Neutrophil (primary cell): Measurements from ENCODE around the gene MEGF9.
A peak's percentile ranks its signal among the peaks of the same experiment; 100 is the strongest.

ENCODE experiments used
- H3K27ac ChIP-seq: fragments of 200-600 bp; sonication (generic); 2 replicates; pipeline ENCODE4 v1.5.1; 2016; ENCODE audit warnings: mild to moderate bottlenecking, moderate library complexity
- H3K27me3 ChIP-seq: fragments of 200-600 bp; sonication (generic); 2 replicates; pipeline ENCODE4 v1.6.0; 2016; ENCODE audit warnings: mild to moderate bottlenecking
- H3K36me3 ChIP-seq: fragments of 200-600 bp; sonication (generic); 2 replicates; pipeline ENCODE4 v1.5.1; 2017
- H3K4me1 ChIP-seq, 2 experiments: fragments of 200-600 bp in 1 of 2; sonication (generic) in 1 of 2; 1 replicate in 1 of 2; 2 replicates in 1 of 2; pipeline versions ENCODE4 v1.5.1 to v1.6.1; 2013 to 2016; ENCODE audit warnings: low read depth in 1 of 2, low read length in 1 of 2, mild to moderate bottlenecking in 1 of 2, moderate library complexity in 1 of 2; ENCODE audit not compliant: control insufficient read depth in 1 of 2, insufficient read depth in 1 of 2
- H3K4me3 ChIP-seq, 2 experiments: fragments of 200-600 bp in 1 of 2; sonication (generic) in 1 of 2; 1 replicate in 1 of 2; 2 replicates in 1 of 2; pipeline ENCODE4 v1.5.1; 2013 to 2016; ENCODE audit warnings: low read depth in 1 of 2, low read length in 1 of 2, mild to moderate bottlenecking in 1 of 2, moderate library complexity in 1 of 2
- H3K9me3 ChIP-seq: fragments of 200-600 bp; sonication (generic); 2 replicates; pipeline ENCODE4 v1.5.1; 2016
- CTCF ChIP-seq: fragments of 200-600 bp; sonication (generic); IDR thresholded peaks from 2 replicates; pipeline ENCODE4 v1.5.1; 2016; ENCODE audit warnings: antibody characterized with exemption

Gene MEGF9

GRCh38 chr9:120720404-120720803 is 6.1 kb upstream of the MEGF9 start:
- no peaks in the 10 kb centered on the region for H3K27me3 ChIP-seq
- H3K4me3 ChIP-seq, result no peak overlapping the region
- no peaks in the 10 kb centered on the region for H3K9me3 ChIP-seq
- no peak overlapping the region for H3K27ac ChIP-seq
- peaks cover 14 to 21% of the 10 kb centered on the region in 2 experiments for H3K4me1 ChIP-seq
- no peaks in the 10 kb centered on the region for H3K36me3 ChIP-seq
- TF ChIP-seq CTCF, result no peak

- Histone ChIP-seq H3K27ac (no peak overlapping the region), H3K27me3 (no peaks in the 10 kb centered on the region), H3K9me3 (no peaks in the 10 kb centered on the region), H3K4me1 (peaks cover 20 to 30% of the 10 kb centered on the region in 2 experiments), H3K36me3 (no peaks in the 10 kb centered on the region), H3K4me3 (no peak overlapping the region)
- no peak for TF ChIP-seq CTCF
These were observed 4.0 kb upstream of the MEGF9 start for GRCh38 chr9:120718316-120718715.

GRCh38 chr9:120717176-120717575 is 2.9 kb upstream of the MEGF9 start:
- H3K27ac ChIP-seq, result no peak overlapping the region
- peaks cover 24 to 25% of the 10 kb centered on the region in 2 experiments for H3K4me1 ChIP-seq
- H3K36me3 ChIP-seq, result no peaks in the 10 kb centered on the region
- no peaks in the 10 kb centered on the region for H3K27me3 ChIP-seq
- no peaks in the 10 kb centered on the region for H3K9me3 ChIP-seq
- no peak for TF ChIP-seq CTCF
- no peak overlapping the region for H3K4me3 ChIP-seq

- Histone ChIP-seq H3K9me3 (no peaks in the 10 kb centered on the region), H3K27me3 (no peaks in the 10 kb centered on the region), H3K4me1 (peaks cover 25 to 29% of the 10 kb centered on the region in 2 experiments), H3K36me3 (no peaks in the 10 kb centered on the region), H3K4me3 (no peak overlapping the region), H3K27ac (peak overlapping the region; percentile 93)
- no peak for TF ChIP-seq CTCF
These were observed 2.2 kb upstream of the MEGF9 start for GRCh38 chr9:120716483-120716882.

- H3K4me1 ChIP-seq, result peaks cover 31 to 39% of the 10 kb centered on the region in 2 experiments
- TF ChIP-seq CTCF, result no peak
- H3K4me3 ChIP-seq, result peak overlapping the region; percentile 87 to 95
- no peaks in the 10 kb centered on the region for H3K27me3 ChIP-seq
- H3K9me3 ChIP-seq, result no peaks in the 10 kb centered on the region
- H3K27ac ChIP-seq, result peak overlapping the region; percentile 93
- H3K36me3 ChIP-seq, result no peaks in the 10 kb centered on the region
These were observed 1.2 kb upstream of the MEGF9 start for GRCh38 chr9:120715389-120715924.
